Measurements from ENCODE around the gene ECI2. TPM values are rescaled to one million over a fixed set of nuclear protein-coding genes. Genes with fewer than 3 reads are reported as not detected.

ECI2 gene
- total and polyA plus RNA-seq, 10 donors, result 25.9 to 61.0 (median 34.7) TPM

- no peak for TF ChIP-seq CTCF (IDR thresholded peaks at IDR 0.05 in 8 of 11, conservative IDR thresholded peaks at IDR 0.05 in 3 of 11)
- TF ChIP-seq POLR2AphosphoS5 (IDR thresholded peaks at IDR 0.05), result no peak
- TF ChIP-seq POLR2A (IDR thresholded peaks at IDR 0.05), result no peak
- Histone ChIP-seq H3K9me3 (no peaks in the 10 kb centered on the region), H3K27ac (no peak overlapping the region), H3K4me1 (no peaks in the 10 kb centered on the region), H3K4me3 (no peak overlapping the region), H3K36me3 (no peaks in the 10 kb centered on the region), H3K27me3 (replicated peaks in 1 of 7) (no peaks in the 10 kb centered on the region)
- no peak for DNase-seq
- WGBS, 5 donors, result 91 to 98% (median 96%) methylated on average over 1 of the region's 1 CpG
- intact Hi-C loops (cut with DNase I; ENCODE audit: low total_unique reads), result no loop called here
Measured at GRCh38 chr6:4085332-4085700, 50.1 kb downstream of the ECI2 start.

GRCh38 chr6:4084444-4085331 is 50.7 kb downstream of the ECI2 start:
- H3K36me3 ChIP-seq, result no peaks in the 10 kb centered on the region
- no peaks in the 10 kb centered on the region for H3K4me1 ChIP-seq
- no peak overlapping the region for H3K4me3 ChIP-seq
- no peak overlapping the region for H3K27ac ChIP-seq
- DNase-seq, result no peak
- H3K9me3 ChIP-seq, result no peaks in the 10 kb centered on the region
- no peaks in the 10 kb centered on the region for H3K27me3 ChIP-seq (replicated peaks in 1 of 7)
- intact Hi-C loops (cut with DNase I; ENCODE audit: low total_unique reads), result no loop called here
- WGBS, 5 donors, result 89 to 95% (median 92%) methylated on average over 9 of the region's 9 CpGs
- no peak for TF ChIP-seq CTCF (IDR thresholded peaks at IDR 0.05 in 8 of 11, conservative IDR thresholded peaks at IDR 0.05 in 3 of 11)
- TF ChIP-seq POLR2AphosphoS5 (IDR thresholded peaks at IDR 0.05), result no peak
- no peak for TF ChIP-seq POLR2A (IDR thresholded peaks at IDR 0.05)

GRCh38 chr6:4078691-4079471 is 56.5 kb downstream of the ECI2 start, which contains the start of gene FAM217A:
FAM217A (minus strand) TSS chr6:4079137; CDS start chr6:4077414, 1,723 bp downstream.
- 42 to 80% (median 50%) methylated on average over 14 to 91 of the region's 91 CpGs for WGBS, 5 donors
- Histone ChIP-seq H3K27ac (no peak within 1 kb of the TSS), H3K4me1 (no peaks in the 10 kb centered on the region), H3K9me3 (no peaks in the 10 kb centered on the region), H3K27me3 (replicated peaks in 1 of 7) (peaks cover 0 to 26% (median 10%) of the 10 kb centered on the region in 7 donors), H3K4me3 (no peak within 1 kb of the TSS), H3K36me3 (no peaks in the 10 kb centered on the region)
- no peak for DNase-seq
- intact Hi-C loops (cut with DNase I; ENCODE audit: low total_unique reads), result no loop called here
- TF ChIP-seq POLR2AphosphoS5 (IDR thresholded peaks at IDR 0.05) (no peak), CTCF (IDR thresholded peaks at IDR 0.05 in 8 of 11, conservative IDR thresholded peaks at IDR 0.05 in 3 of 11) (no peak)
